COR-L47 (cell line): ENCODE data around the gene XKR8.
A peak's percentile ranks its signal among the peaks of the same experiment; 100 is the strongest.

ENCODE experiments used
- DNase-seq: peaks from one replicate; lab custom pipeline; 2025; lab: John Stamatoyannopoulos, UW

The XKR8 gene, protein sequence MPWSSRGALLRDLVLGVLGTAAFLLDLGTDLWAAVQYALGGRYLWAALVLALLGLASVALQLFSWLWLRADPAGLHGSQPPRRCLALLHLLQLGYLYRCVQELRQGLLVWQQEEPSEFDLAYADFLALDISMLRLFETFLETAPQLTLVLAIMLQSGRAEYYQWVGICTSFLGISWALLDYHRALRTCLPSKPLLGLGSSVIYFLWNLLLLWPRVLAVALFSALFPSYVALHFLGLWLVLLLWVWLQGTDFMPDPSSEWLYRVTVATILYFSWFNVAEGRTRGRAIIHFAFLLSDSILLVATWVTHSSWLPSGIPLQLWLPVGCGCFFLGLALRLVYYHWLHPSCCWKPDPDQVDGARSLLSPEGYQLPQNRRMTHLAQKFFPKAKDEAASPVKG

GRCh38 chr1:27959792-27960603 lies at the start of gene XKR8:
Gene XKR8 (plus strand): TSS chr1:27959973. CDS start chr1:27960070, 97 bp downstream.
- DNase-seq = no peak

DNA sequence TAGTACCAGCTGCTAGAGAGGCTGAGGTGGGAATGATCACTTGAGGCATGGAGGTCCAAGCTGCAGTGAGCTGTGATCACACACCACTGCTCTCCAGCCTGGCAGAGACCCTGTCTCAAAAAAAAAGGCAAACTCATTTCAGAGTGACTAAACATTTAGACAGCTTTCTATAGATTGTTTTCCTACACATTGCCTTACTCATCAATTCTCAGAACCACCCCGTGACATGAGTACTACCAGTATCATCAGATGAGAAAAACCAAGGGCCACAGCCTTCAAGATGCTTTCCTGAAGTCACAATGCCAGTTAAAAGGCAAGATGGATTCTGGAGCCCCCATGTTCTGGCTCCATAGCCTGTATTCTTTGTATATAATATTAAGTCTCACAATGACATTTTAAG lies 47.3 kb upstream of the XKR8 start:
- no peak for DNase-seq

GRCh38 chr1:27915082-27915575 lies 44.6 kb upstream of the XKR8 start:
- DNase-seq = no peak

GRCh38 chr1:27922272-27922671 lies 37.5 kb upstream of the XKR8 start:
- DNase-seq = no peak

DNA sequence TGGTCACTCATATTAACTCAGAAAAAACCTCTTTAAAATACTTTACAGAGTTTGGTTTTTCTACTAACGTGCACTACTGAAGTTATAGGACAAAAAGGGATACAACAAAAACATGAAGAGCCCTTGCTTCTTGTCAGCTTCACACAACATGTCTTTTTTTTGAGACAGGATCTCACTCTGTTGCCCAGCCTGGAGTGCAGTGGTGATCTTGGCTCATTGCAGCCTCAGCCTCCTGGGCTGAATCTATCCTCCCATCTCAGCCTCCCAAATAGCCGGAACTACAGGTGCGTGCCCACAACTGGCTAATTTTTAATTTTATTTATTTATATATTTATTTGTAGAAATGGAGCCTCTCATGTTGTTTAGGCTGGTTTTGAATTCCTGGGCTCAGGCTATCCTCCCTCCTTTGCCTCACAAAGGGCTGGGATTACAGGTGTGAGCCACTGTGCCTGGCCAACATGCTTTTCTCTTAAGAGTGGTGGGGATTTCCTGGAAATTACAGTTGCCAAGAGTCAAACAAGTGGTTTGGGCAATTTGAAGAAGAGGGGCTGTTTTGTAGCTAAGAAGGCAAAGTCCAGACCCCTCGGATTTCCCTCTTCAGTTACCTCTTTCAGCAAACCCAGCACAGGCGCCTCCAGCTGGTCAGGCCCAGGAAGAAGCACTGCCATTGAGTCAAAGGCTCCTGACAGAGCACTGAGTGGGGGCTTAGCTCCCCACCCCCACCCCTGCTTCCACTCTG lies 31.4 kb upstream of the XKR8 start:
- DNase-seq = no peak

DNA sequence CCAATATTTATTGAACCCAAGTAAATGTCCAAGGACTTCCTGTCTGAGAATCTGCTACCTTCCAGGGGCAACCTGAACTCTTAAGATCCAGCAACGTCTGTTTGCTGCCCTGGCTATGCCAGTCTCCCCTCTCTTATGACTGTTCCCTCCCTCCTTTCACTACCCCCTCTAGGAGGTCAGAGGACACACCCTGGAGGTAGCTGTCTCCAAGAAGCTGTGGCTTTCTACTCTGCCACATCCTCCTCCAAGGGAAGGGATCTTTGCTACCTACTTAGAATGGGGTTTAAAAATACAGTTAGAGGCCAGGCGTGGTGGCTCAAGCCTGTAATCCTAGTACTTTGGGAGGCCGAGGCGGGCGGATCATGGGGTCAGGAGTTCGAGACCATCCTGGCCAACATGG lies 28.6 kb upstream of the XKR8 start:
- DNase-seq = no peak

GRCh38 chr1:27931759-27932158 lies 28.0 kb upstream of the XKR8 start:
- DNase-seq = no peak

- DNase-seq = peak; percentile 52
These were observed 24.8 kb upstream of the XKR8 start, which contains the start of gene SMPDL3B for GRCh38 chr1:27934818-27935549. Gene SMPDL3B (plus strand): TSS chr1:27935000. CDS start chr1:27935184, 184 bp downstream.

- no peak for DNase-seq
These were observed 24.1 kb upstream of the XKR8 start for GRCh38 chr1:27935721-27936120.

- no peak for DNase-seq
These were observed 23.4 kb upstream of the XKR8 start for GRCh38 chr1:27936370-27936769.

- DNase-seq = no peak
These were observed 22.3 kb upstream of the XKR8 start for GRCh38 chr1:27937524-27937836.

DNA sequence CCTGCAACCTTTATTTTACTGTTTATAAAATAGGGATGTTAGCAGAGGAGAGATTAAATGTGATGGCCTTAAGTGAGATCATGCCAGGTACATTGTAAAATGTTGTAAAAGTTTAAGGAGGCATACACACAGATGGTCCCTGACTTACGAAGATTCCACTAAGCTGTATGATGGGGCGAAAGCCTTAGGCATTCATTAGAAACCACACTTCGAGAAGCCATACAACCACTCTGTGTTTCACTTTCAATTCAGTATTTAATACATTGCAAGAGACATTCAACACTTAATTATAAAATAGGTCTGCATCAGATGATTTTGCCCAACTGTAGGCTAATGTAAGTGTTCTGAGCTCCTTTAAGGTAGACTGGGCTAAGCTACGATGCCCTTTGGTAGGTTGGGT lies 21.3 kb upstream of the XKR8 start:
- no peak for DNase-seq

DNA sequence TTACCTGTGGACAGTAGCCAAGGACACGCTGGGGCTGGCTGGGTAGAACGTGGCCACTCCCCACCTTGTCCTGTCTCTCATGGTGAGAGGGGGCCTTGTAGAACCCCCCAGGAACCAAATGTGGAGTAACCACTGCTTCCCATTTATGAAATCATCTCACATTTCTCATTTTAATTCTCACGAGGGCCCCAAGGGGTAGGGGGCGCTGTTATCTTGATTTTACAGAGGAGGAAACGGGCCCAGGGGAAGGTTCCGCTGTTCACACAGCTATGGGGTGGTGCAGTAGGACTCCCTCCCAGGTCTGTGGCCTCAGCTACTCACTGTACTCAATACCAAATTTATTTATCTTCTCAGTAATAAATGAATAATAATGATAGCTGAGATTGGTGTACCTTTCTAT lies 19.5 kb upstream of the XKR8 start:
- DNase-seq = peak; percentile 2

GRCh38 chr1:27940870-27941560 lies 18.8 kb upstream of the XKR8 start:
- no peak for DNase-seq

DNA sequence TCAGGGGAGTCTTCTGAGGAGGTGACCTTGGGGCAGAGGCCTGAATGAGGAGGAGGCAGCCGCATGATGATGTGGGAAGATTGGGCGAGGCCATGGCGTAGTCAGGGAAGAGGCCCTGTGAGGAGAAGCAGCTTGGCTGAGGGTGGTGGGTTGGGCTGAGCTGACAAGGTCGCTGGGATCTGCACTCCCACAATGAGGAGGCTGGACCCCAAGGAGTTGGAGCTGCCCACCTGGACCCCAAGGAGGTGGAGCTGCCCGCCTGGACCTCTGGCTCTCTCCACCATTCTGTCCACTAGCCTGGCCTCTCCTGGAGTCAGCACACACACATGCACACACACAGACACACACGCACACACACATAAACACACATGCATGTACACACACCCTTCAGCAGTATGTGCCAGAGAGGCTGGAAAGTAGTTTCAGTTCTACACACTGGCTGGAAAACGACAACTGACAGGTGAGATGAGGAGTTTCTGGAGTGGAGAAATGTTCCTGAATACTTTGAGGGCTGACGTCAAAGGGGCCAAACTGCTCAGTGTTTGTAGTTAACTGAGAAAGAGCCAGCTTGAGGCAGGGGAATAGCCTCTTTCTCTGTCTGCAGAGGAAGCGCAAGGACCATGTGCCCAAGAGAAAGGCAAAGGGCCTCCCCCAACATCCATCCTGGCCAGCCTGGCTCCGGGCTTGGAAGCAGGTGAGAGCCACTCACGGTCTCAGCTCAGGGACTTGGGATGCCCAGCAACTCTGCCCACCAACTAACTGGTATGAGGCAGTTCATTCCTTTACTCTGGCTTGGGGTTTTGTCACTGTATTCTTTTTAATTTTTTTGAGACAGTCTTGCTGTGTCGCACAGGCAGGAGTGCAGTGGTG lies 17.9 kb upstream of the XKR8 start:
- no peak for DNase-seq

GRCh38 chr1:27945020-27945419 lies 14.8 kb upstream of the XKR8 start:
- DNase-seq = no peak

DNA sequence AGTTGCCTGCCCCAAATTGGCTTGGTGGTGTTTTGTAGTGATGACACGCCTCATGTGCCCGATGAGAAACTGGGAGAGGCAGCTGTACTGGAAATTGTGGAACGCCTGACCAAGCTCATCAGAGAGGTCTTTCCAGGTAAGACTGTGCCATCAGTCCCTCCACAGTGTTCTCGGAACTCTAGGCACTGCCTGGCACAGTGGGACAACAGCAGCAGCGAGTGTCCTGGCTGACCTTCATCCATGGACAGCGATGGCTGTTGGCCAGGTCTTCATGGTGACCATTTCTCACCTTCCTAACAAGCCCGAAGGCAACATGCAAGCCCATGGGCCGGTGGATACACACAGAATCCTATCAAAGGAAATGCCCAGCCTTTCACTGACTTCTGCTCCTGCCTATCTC lies 10.7 kb upstream of the XKR8 start:
- DNase-seq = no peak

GRCh38 chr1:27951396-27951795 lies 8.4 kb upstream of the XKR8 start:
- no peak for DNase-seq

DNA sequence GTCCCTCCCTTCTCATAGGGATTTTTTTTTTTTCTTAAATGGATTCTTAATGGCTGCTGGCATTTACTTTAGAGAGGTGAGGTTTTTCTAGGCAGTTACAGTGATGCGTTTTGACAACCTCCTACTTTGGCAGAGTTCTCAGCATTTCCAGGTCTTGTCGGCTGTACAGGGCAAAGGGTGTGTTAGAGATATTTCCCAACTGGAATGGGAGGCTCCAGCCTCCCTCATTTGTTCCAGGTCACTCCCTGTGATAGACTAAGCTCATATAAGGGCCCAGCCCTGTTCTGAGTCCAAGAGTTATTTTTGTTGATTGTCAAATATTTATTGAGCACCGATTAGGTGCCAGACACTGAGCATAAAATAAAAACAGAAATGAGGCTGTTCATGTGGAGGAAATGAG lies 7.6 kb upstream of the XKR8 start:
- no peak for DNase-seq

- DNase-seq = no peak
These were observed 5.6 kb upstream of the XKR8 start for GRCh38 chr1:27954186-27954585.
